WERI-Rb-1 (cell line): ENCODE results near the gene KRTAP5-9.

Experiments used
- DNase-seq: peaks from one replicate; pipeline ENCODE4 v3.0.0-alpha.2; 2020
- H3K27ac ChIP-seq: fragments of 250-450 bp; sonication (Bioruptor Pico); 2 replicates; pipeline ENCODE4 v1.5.1; 2020; ENCODE audit warnings: mild to moderate bottlenecking, moderate library complexity
- H3K27me3 ChIP-seq: fragments of 250-450 bp; sonication (Bioruptor Pico); 2 replicates; pipeline ENCODE4 v1.5.1; 2021; ENCODE audit warnings: mild to moderate bottlenecking, low read depth, moderate library complexity; ENCODE audit not compliant: insufficient read depth, severe bottlenecking
- H3K36me3 ChIP-seq: fragments of 250-450 bp; sonication (Bioruptor Pico); 2 replicates; pipeline ENCODE4 v1.5.1; 2020; ENCODE audit warnings: mild to moderate bottlenecking, moderate library complexity
- H3K4me3 ChIP-seq: 2 replicates; pipeline ENCODE4 v1.5.1; 2011; ENCODE audit warnings: low read depth, mild to moderate bottlenecking, control low read depth, low read length
- H3K9me3 ChIP-seq: fragments of 250-450 bp; sonication (Bioruptor Pico); 2 replicates; pipeline ENCODE4 v1.5.1; 2021; ENCODE audit warnings: mild to moderate bottlenecking, moderate library complexity; ENCODE audit not compliant: severe bottlenecking
- TF ChIP-seq, protein P1 (sequence below): IDR thresholded peaks from 2 replicates; pipeline ENCODE4 v1.5.1; 2011; ENCODE audit warnings: low read depth, mild to moderate bottlenecking, control low read depth, inconsistent platforms, low read length

Gene KRTAP5-9

DNA sequence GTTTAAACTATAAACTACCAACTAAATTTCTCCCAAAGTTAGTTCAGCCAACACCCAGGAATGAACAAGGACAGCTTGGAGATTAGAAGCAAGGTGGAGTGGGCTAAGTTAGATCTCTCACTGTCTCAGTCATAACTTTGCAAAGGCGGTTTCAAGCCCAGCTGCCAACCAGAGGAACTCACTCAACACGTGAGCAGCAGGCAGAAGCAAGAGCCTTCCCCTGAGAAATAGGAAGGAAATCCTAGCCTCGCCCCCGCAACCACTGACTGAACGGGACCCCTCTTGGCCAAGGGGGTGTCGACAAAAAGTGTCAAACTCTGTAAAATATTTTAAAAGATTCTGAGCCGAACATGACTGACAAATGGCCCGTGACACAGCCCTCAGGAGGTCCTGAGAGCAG is 4.4 kb upstream of the KRTAP5-9 start:
- TF ChIP-seq, protein P1, sequence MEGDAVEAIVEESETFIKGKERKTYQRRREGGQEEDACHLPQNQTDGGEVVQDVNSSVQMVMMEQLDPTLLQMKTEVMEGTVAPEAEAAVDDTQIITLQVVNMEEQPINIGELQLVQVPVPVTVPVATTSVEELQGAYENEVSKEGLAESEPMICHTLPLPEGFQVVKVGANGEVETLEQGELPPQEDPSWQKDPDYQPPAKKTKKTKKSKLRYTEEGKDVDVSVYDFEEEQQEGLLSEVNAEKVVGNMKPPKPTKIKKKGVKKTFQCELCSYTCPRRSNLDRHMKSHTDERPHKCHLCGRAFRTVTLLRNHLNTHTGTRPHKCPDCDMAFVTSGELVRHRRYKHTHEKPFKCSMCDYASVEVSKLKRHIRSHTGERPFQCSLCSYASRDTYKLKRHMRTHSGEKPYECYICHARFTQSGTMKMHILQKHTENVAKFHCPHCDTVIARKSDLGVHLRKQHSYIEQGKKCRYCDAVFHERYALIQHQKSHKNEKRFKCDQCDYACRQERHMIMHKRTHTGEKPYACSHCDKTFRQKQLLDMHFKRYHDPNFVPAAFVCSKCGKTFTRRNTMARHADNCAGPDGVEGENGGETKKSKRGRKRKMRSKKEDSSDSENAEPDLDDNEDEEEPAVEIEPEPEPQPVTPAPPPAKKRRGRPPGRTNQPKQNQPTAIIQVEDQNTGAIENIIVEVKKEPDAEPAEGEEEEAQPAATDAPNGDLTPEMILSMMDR: no peak
- no peaks in the 10 kb centered on the region for H3K36me3 ChIP-seq
- no peaks in the 10 kb centered on the region for H3K9me3 ChIP-seq
- H3K27ac ChIP-seq: no peak overlapping the region
- H3K27me3 ChIP-seq: no peaks in the 10 kb centered on the region
- no peak overlapping the region for H3K4me3 ChIP-seq
- no peak for DNase-seq

DNA sequence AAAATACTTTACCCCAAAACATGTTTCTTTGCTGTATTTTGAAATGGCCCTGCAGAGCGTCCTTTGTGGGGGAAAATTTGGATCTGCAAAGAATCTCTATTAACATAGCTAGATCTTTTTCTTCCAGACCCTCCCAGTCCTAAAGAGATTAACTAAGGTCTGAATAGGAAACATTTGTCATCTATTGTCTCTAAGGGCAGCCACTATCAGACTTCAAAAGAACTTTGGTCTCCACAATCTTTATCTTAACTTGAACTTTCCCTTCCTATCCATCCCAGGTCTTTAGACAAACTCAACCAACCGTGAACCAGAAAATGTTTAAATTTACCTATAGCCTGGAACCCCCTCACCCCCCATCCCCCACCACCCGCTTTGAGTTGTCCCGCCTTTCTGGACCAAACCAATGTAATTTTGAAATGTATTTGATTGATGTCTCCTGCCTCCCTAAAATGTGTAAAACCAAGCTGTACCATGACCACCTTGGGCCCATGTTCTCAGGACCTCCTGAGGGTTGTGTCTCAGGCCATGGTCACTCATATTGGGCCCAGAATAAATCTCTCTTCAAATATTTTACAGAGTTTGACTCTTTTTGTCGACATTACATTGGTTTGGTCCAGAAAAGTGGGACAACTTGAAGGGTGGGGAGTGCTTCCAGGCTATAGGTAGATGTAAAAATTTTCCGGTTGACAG is 3.5 kb upstream of the KRTAP5-9 start:
- Histone ChIP-seq H3K36me3 (no peaks in the 10 kb centered on the region), H3K27ac (no peak overlapping the region), H3K27me3 (no peaks in the 10 kb centered on the region), H3K9me3 (no peaks in the 10 kb centered on the region), H3K4me3 (no peak overlapping the region)
- no peak for DNase-seq
- TF ChIP-seq, protein P1: no peak

DNA sequence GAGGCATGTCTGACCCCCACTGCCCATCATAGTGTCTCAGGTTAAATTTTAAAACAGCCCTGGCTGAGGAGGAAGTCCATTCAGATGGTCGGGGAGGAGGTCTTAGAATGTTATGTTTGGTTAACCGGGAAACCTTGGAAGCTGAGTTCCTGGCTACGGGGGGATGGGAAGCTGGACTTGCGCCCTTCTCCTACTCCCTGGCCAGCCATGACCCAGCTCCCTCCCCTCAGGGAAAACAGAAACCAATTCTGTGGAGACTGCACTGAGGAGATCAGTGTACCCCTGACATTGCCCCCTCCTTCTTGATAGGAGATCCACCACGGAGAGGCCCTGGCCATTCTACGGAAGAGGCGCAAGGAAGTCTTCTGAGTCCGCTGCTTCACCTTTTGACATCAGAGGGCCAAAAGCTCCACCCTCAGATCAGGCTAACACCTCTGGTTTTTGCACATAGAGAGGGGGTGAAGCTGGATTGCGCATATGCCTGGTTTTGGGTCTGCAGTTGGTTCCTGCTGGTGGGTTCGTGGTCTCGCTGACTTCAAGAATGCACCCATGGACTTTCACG is 2.7 kb upstream of the KRTAP5-9 start:
- Histone ChIP-seq H3K27ac (no peak overlapping the region), H3K4me3 (no peak overlapping the region), H3K27me3 (no peaks in the 10 kb centered on the region), H3K9me3 (no peaks in the 10 kb centered on the region), H3K36me3 (no peaks in the 10 kb centered on the region)
- TF ChIP-seq, protein P1: no peak
- no peak for DNase-seq

DNA sequence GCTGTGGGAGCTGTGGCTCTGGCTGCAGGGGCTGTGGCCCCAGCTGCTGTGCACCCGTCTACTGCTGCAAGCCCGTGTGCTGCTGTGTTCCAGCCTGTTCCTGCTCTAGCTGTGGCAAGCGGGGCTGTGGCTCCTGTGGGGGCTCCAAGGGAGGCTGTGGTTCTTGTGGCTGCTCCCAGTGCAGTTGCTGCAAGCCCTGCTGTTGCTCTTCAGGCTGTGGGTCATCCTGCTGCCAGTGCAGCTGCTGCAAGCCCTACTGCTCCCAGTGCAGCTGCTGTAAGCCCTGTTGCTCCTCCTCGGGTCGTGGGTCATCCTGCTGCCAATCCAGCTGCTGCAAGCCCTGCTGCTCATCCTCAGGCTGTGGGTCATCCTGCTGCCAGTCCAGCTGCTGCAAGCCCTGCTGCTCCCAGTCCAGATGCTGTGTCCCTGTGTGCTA is 514 bp downstream of the KRTAP5-9 start:
- no peaks in the 10 kb centered on the region for H3K9me3 ChIP-seq
- H3K27ac ChIP-seq: no peak overlapping the region
- H3K36me3 ChIP-seq: no peaks in the 10 kb centered on the region
- H3K27me3 ChIP-seq: no peaks in the 10 kb centered on the region
- H3K4me3 ChIP-seq: no peak overlapping the region
- no peak for DNase-seq
- TF ChIP-seq, protein P1: no peak

DNA sequence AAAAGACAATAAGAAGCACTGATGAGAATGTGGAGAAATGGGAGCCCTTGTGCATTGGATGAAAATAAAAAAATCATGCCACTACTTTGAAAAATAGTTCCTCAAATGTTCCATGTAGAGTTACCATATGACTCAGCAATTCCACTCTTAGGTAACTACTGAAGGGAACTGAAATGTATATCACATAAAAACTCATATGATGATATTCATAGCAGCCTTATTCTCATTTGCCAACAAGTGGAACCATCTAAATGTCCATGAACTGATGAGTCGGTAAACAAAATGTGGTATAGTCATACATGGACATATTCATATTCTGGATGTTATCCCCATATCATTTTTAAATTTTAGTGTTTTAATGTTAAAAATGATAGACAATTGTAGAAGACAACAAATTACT is 3.5 kb downstream of the KRTAP5-9 start:
- H3K4me3 ChIP-seq: no peak overlapping the region
- H3K27ac ChIP-seq: no peak overlapping the region
- H3K36me3 ChIP-seq: no peaks in the 10 kb centered on the region
- no peaks in the 10 kb centered on the region for H3K9me3 ChIP-seq
- DNase-seq: no peak
- no peaks in the 10 kb centered on the region for H3K27me3 ChIP-seq
- TF ChIP-seq, protein P1: no peak

DNA sequence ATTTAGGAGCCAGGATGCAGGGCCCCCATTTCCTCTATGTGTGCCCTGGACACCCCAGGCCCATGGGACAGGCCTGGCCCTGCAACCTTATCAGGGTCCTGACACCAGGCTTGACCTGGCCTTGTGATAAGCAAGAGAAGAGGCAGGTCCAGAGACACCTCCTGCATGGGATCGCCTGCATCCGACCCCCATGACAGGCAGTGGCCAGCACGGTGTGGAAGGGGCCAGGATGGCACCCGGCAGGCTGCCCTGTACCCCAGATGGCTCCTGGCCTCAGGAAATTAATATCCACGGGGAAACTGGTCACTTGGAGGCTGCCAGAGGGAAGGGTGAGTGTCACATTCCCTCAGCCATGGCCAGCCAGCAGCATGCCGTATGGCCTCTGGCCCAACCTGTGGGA is 6.8 kb downstream of the KRTAP5-9 start:
- TF ChIP-seq, protein P1: no peak
- no peak for DNase-seq
- no peak overlapping the region for H3K27ac ChIP-seq

More for the DNA sequence above, 6.8 kb downstream of the KRTAP5-9 start:
- H3K9me3 ChIP-seq: no peaks in the 10 kb centered on the region
- H3K4me3 ChIP-seq: no peak overlapping the region
- H3K36me3 ChIP-seq: no peaks in the 10 kb centered on the region
- no peaks in the 10 kb centered on the region for H3K27me3 ChIP-seq
